ENCODE results near the gene CTDSP2.

Gene CTDSP2

DNA sequence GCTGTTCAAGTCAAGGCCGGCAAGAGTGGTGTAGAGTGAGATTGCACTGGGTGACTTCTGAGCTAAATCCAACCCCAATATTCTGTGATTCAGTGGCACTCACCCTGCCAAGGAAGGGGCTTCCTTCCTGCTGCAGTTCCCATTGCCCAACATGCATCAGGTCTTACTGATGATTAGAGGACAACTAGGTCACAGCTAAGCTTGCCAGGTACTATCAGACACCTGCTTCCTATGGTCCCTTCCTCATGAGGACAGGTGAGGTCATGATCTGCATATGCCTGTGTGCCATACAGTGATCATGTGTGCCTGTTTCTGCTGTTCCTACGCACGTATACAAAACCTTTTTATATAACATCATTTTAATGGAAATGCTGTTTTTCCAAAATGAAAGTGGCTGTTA lies 1.7 kb upstream of the CTDSP2 start:
- peaks cover 62% of the 10 kb centered on the region for H3K4me1 Mint-ChIP-seq
- H3K36me3 Mint-ChIP-seq (ENCODE audit: low read depth): peaks cover 5% of the 10 kb centered on the region
- TF ChIP-seq, protein P1, sequence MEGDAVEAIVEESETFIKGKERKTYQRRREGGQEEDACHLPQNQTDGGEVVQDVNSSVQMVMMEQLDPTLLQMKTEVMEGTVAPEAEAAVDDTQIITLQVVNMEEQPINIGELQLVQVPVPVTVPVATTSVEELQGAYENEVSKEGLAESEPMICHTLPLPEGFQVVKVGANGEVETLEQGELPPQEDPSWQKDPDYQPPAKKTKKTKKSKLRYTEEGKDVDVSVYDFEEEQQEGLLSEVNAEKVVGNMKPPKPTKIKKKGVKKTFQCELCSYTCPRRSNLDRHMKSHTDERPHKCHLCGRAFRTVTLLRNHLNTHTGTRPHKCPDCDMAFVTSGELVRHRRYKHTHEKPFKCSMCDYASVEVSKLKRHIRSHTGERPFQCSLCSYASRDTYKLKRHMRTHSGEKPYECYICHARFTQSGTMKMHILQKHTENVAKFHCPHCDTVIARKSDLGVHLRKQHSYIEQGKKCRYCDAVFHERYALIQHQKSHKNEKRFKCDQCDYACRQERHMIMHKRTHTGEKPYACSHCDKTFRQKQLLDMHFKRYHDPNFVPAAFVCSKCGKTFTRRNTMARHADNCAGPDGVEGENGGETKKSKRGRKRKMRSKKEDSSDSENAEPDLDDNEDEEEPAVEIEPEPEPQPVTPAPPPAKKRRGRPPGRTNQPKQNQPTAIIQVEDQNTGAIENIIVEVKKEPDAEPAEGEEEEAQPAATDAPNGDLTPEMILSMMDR (IDR thresholded peaks at IDR 0.05; ENCODE audit: unreplicated experiment in 3 of 3): no peak
- H3K4me3 Mint-ChIP-seq: peak overlapping the region; percentile 67 to 74 (median 69)
- H3K27me3 Mint-ChIP-seq (ENCODE audit: low read depth): peaks cover 4% of the 10 kb centered on the region
- peak overlapping the region; percentile 79 to 82 (median 81) for H3K27ac Mint-ChIP-seq
- H3K9me3 Mint-ChIP-seq: no peaks in the 10 kb centered on the region

DNA sequence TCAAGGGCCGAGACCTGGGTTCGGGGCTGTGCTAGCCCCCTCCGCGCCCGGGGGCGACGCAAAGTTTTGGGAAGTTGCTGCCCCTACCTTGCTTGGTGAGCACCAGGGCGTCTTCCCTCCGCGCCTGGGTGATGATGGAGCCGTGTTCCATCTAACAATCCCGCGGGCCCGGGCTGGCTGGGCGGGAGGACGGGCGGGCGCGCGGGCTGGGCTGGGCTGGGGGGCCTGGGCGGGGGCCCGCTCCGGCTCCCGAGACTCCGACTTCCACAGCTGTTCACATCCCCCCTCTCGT lies 298 bp downstream of the CTDSP2 start:
- H3K27ac Mint-ChIP-seq: peak overlapping the region; percentile 98 to 99 (median 98)
- peaks cover 4% of the 10 kb centered on the region for H3K27me3 Mint-ChIP-seq (ENCODE audit: low read depth)
- TF ChIP-seq, protein P1 (IDR thresholded peaks at IDR 0.05; ENCODE audit: unreplicated experiment in 3 of 3): no peak
- H3K4me3 Mint-ChIP-seq: peak overlapping the region; percentile 85 to 95 (median 92)
- no peaks in the 10 kb centered on the region for H3K9me3 Mint-ChIP-seq
- H3K4me1 Mint-ChIP-seq: peaks cover 63% of the 10 kb centered on the region
- peaks cover 9% of the 10 kb centered on the region for H3K36me3 Mint-ChIP-seq (ENCODE audit: low read depth)

- TF ChIP-seq, protein P1 (IDR thresholded peaks at IDR 0.05; ENCODE audit: unreplicated experiment in 3 of 3): no peak
- H3K27me3 Mint-ChIP-seq (ENCODE audit: low read depth): peaks cover 4% of the 10 kb centered on the region
- H3K4me3 Mint-ChIP-seq: peak overlapping the region; percentile 91 to 98 (median 96)
Observed at GRCh38 chr12:57845478-57846284, 848 bp downstream of the CTDSP2 start.

DNA sequence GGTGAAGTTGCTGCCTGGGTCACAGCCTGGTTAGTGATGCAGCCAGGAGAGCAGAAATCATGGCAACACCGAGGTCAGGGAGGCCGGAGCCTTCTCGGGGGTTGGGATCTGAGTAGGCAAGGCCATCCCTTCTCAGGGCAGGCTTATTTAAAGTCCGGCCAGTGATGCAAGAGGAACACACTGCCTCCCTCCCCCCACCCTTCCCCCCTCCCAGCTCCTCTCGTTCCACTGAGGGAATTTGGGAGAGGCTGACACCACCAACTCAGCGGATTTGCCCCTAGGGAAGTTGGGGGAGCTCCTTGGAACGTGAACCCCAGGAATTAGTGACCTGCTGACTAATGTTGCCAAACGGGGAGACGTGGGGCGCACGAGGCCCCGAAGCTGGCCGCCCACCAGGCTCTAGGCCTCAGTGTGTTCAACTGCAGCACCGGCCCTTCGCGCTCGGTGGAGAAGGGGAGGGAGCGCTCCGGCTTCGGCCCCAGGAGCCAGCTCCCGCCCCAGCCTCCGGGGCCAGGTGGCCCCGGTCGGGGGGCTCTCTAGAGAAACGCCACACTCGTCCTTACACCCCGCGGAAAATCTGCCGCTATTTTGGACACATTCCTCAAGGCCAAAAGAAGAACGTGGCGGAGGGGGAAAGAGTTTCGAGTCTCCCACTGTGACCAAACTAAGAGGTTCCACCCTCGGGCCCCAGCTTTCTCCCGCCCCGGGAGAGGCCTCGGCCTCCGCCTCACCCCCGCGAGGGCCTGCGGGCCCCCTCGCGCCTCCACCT lies 1.6 kb downstream of the CTDSP2 start:
- peak overlapping the region; percentile 97 to 98 (median 98) for H3K27ac Mint-ChIP-seq
- no peaks in the 10 kb centered on the region for H3K9me3 Mint-ChIP-seq
- H3K4me1 Mint-ChIP-seq: peaks cover 68% of the 10 kb centered on the region
- H3K27me3 Mint-ChIP-seq (ENCODE audit: low read depth): peaks cover 4% of the 10 kb centered on the region
- peak overlapping the region; percentile 91 to 98 (median 96) for H3K4me3 Mint-ChIP-seq
- peaks cover 9% of the 10 kb centered on the region for H3K36me3 Mint-ChIP-seq (ENCODE audit: low read depth)
- TF ChIP-seq, protein P1 (IDR thresholded peaks at IDR 0.05; ENCODE audit: unreplicated experiment in 3 of 3): no peak

More at GRCh38 chr12:57845478-57846284, 848 bp downstream of the CTDSP2 start:
- Mint-ChIP-seq H3K4me1 (peaks cover 63% of the 10 kb centered on the region), H3K27ac (peak overlapping the region; percentile 98 to 99 (median 98)), H3K9me3 (no peaks in the 10 kb centered on the region), H3K36me3 (ENCODE audit: low read depth) (peaks cover 9% of the 10 kb centered on the region)

GRCh38 chr12:57842342-57843294 lies 3.9 kb downstream of the CTDSP2 start:
- Mint-ChIP-seq H3K27ac (peak overlapping the region; percentile 97 to 98 (median 98)), H3K27me3 (ENCODE audit: low read depth) (peaks cover 4% of the 10 kb centered on the region), H3K36me3 (ENCODE audit: low read depth) (peaks cover 9% of the 10 kb centered on the region), H3K9me3 (no peaks in the 10 kb centered on the region), H3K4me3 (peak overlapping the region; percentile 91 to 98 (median 96)), H3K4me1 (peaks cover 70% of the 10 kb centered on the region)
- TF ChIP-seq, protein P1 (IDR thresholded peaks at IDR 0.05; ENCODE audit: unreplicated experiment in 3 of 3): no peak
